H9 (cell line): ENCODE results near the gene RAB6B. TPM values are rescaled to one million over a fixed set of nuclear protein-coding genes. Genes with fewer than 3 reads are reported as not detected.

Experiments used
- DNase-seq: peaks from one replicate; pipeline ENCODE4 v3.0.0-alpha.2; 2017
- H2AFZ ChIP-seq: one replicate; pipeline ENCODE4 v1.6.1; 2013; ENCODE audit warnings: mild to moderate bottlenecking, low read length, control low read depth, moderate library complexity
- H2AK5ac ChIP-seq: 2 replicates; pipeline ENCODE4 v1.6.1; 2013; ENCODE audit warnings: low read length, control low read depth, mixed read lengths; ENCODE audit not compliant: insufficient read length
- H2BK120ac ChIP-seq: one replicate; pipeline ENCODE4 v1.6.1; 2013; ENCODE audit warnings: low read depth, mild to moderate bottlenecking, low read length, control low read depth, inconsistent platforms; ENCODE audit not compliant: poor library complexity, severe bottlenecking
- H2BK12ac ChIP-seq: 2 replicates; pipeline ENCODE4 v1.6.1; 2013; ENCODE audit warnings: low read length, control low read depth, mixed read lengths, low read depth; ENCODE audit not compliant: insufficient read length
- H2BK15ac ChIP-seq: 2 replicates; pipeline ENCODE4 v1.6.1; 2013; ENCODE audit warnings: low read depth, low read length, control low read depth
- H2BK20ac ChIP-seq: one replicate; pipeline ENCODE4 v1.6.1; 2013; ENCODE audit warnings: low read depth, mild to moderate bottlenecking, low read length, control low read depth, inconsistent platforms; ENCODE audit not compliant: poor library complexity, severe bottlenecking
- H2BK5ac ChIP-seq: 2 replicates; pipeline ENCODE4 v1.6.1; 2013; ENCODE audit warnings: low read length, control low read depth, mixed read lengths; ENCODE audit not compliant: insufficient read length
- H3K14ac ChIP-seq: 2 replicates; pipeline ENCODE4 v1.6.1; 2013; ENCODE audit warnings: low read length, control low read depth; ENCODE audit not compliant: insufficient read depth
- H3K18ac ChIP-seq: 2 replicates; pipeline ENCODE4 v1.6.1; 2013; ENCODE audit warnings: low read depth, mild to moderate bottlenecking, mixed read lengths, low read length, control low read depth; ENCODE audit not compliant: insufficient read length
- H3K23ac ChIP-seq: 2 replicates; pipeline ENCODE4 v1.6.1; 2013; ENCODE audit warnings: low read length, control low read depth, mixed read lengths, low read depth; ENCODE audit not compliant: insufficient read length
- H3K23me2 ChIP-seq: 2 replicates; pipeline ENCODE4 v1.6.1; 2013; ENCODE audit warnings: low read depth, mild to moderate bottlenecking, mixed read lengths, low read length, control low read depth; ENCODE audit not compliant: insufficient read length, poor library complexity, severe bottlenecking
- H3K27ac ChIP-seq: 2 replicates; pipeline ENCODE4 v1.5.1; 2013; ENCODE audit warnings: low read length, control low read depth, mixed read lengths, low read depth; ENCODE audit not compliant: insufficient read length
- H3K27me3 ChIP-seq: 2 replicates; pipeline ENCODE4 v1.6.1; 2013; ENCODE audit warnings: low read length, control low read depth, inconsistent platforms; ENCODE audit not compliant: insufficient read depth
- H3K4ac ChIP-seq: 2 replicates; pipeline ENCODE4 v1.6.1; 2013; ENCODE audit warnings: low read depth, mild to moderate bottlenecking, control low read depth, inconsistent platforms, low read length, moderate library complexity
- H3K4me1 ChIP-seq: 2 replicates; pipeline ENCODE4 v1.6.1; 2013; ENCODE audit warnings: low read length, control low read depth, inconsistent platforms; ENCODE audit not compliant: insufficient read depth
- H3K4me2 ChIP-seq: 2 replicates; pipeline ENCODE4 v1.6.1; 2013; ENCODE audit warnings: low read length, control low read depth, mixed read lengths; ENCODE audit not compliant: insufficient read length, insufficient read depth
- H3K56ac ChIP-seq: 2 replicates; pipeline ENCODE4 v1.6.1; 2013; ENCODE audit warnings: low read depth, mild to moderate bottlenecking, mixed read lengths, low read length, control low read depth; ENCODE audit not compliant: insufficient read length
- H3K79me1 ChIP-seq: 2 replicates; pipeline ENCODE4 v1.6.1; 2013; ENCODE audit warnings: low read depth, mild to moderate bottlenecking, moderate library complexity, low read length, control low read depth, inconsistent platforms; ENCODE audit not compliant: insufficient read depth, poor library complexity, severe bottlenecking
- H3K79me2 ChIP-seq: 2 replicates; pipeline ENCODE4 v1.6.1; 2013; ENCODE audit warnings: low read length, control low read depth, inconsistent platforms; ENCODE audit not compliant: insufficient read depth
- H3K9ac ChIP-seq: 2 replicates; pipeline ENCODE4 v1.6.1; 2013; ENCODE audit warnings: low read length, control low read depth, mixed read lengths; ENCODE audit not compliant: insufficient read length; ENCODE audit errors: extremely low read depth
- H3K9me3 ChIP-seq: one replicate; pipeline ENCODE4 v1.6.1; 2013; ENCODE audit warnings: low read depth, low read length, inconsistent platforms; ENCODE audit not compliant: control insufficient read depth
- H3T11ph ChIP-seq: one replicate; pipeline ENCODE4 v1.6.1; 2013; ENCODE audit warnings: mild to moderate bottlenecking, low read length, control low read depth, inconsistent platforms
- H4K20me1 ChIP-seq: one replicate; pipeline ENCODE4 v1.6.1; 2013; ENCODE audit not compliant: control insufficient read depth, insufficient read length, insufficient read depth
- H4K5ac ChIP-seq: 2 replicates; pipeline ENCODE4 v1.6.1; 2013; ENCODE audit warnings: low read depth, mild to moderate bottlenecking, mixed read lengths, low read length, control low read depth; ENCODE audit not compliant: insufficient read length
- H4K8ac ChIP-seq: replicated peaks from 2 replicates; pipeline ENCODE4 v1.6.1; 2013; ENCODE audit warnings: low read length, control low read depth, mixed read lengths, low read depth; ENCODE audit not compliant: insufficient read length
- H4K91ac ChIP-seq: 2 replicates; pipeline ENCODE4 v1.6.1; 2013; ENCODE audit warnings: low read depth, mild to moderate bottlenecking, moderate library complexity, mixed read lengths, low read length, control low read depth; ENCODE audit not compliant: insufficient read length
- H3K27ac Mint-ChIP-seq, 3 experiments: 2 replicates in 2 of 3; 3 replicates in 1 of 3; pipeline ENCODE4 v1.8.0; 2020 to 2021; ENCODE audit warnings: mixed read lengths in 3 of 3, mild to moderate bottlenecking in 1 of 3, moderate library complexity in 1 of 3
- H3K27me3 Mint-ChIP-seq: 2 replicates; pipeline ENCODE4 v1.8.0; 2021; ENCODE audit warnings: low read depth, mild to moderate bottlenecking, moderate library complexity, mixed read lengths
- H3K36me3 Mint-ChIP-seq, 3 experiments: 2 replicates in 2 of 3; 3 replicates in 1 of 3; pipeline ENCODE4 v1.8.0; 2020 to 2021; ENCODE audit warnings: low read depth in 3 of 3, mixed read lengths in 3 of 3; ENCODE audit not compliant: insufficient read depth in 1 of 3
- H3K4me1 Mint-ChIP-seq, 2 experiments: 2 replicates each; pipeline ENCODE4 v1.8.0; 2020; ENCODE audit warnings: mixed read lengths in 2 of 2
- H3K4me3 Mint-ChIP-seq, 2 experiments: 2 replicates in 1 of 2; 3 replicates in 1 of 2; pipeline ENCODE4 v1.8.0; 2020 to 2021; ENCODE audit warnings: mild to moderate bottlenecking in 2 of 2, mixed read lengths in 2 of 2, moderate library complexity in 1 of 2
- H3K9me3 Mint-ChIP-seq, 2 experiments: 2 replicates in 1 of 2; 3 replicates in 1 of 2; pipeline ENCODE4 v1.8.0; 2020; ENCODE audit warnings: mild to moderate bottlenecking in 2 of 2, mixed read lengths in 2 of 2, moderate library complexity in 1 of 2
- WGBS: extraction: QIAGEN DNeasy Blood & Tissue Kit; methylation state at CpG from one replicate; pipeline ENCODE4 v1.1.7; 2013; ENCODE audit warnings: missing lambda C conversion rate, low lambda C conversion rate, mixed read lengths; ENCODE audit not compliant: insufficient read length; ENCODE audit errors: extremely low coverage; 5-methylcytosine and 5-hydroxymethylcytosine counted together
- total RNA-seq: library from RNA; stranded (reverse); gene quantifications from 2 replicates; pipeline ENCODE4 v1.2.1, GENCODE V29; 2021
- TF ChIP-seq, protein P1 (sequence below): fragments of 200-600 bp; sonication (generic); conservative IDR thresholded peaks from 3 replicates; pipeline ENCODE4 v1.8.0; 2021; ENCODE audit warnings: antibody characterized with exemption, mild to moderate bottlenecking

The RAB6B gene
- total RNA-seq, 1 experiment from 2014 or later, result 12.3 TPM

DNA sequence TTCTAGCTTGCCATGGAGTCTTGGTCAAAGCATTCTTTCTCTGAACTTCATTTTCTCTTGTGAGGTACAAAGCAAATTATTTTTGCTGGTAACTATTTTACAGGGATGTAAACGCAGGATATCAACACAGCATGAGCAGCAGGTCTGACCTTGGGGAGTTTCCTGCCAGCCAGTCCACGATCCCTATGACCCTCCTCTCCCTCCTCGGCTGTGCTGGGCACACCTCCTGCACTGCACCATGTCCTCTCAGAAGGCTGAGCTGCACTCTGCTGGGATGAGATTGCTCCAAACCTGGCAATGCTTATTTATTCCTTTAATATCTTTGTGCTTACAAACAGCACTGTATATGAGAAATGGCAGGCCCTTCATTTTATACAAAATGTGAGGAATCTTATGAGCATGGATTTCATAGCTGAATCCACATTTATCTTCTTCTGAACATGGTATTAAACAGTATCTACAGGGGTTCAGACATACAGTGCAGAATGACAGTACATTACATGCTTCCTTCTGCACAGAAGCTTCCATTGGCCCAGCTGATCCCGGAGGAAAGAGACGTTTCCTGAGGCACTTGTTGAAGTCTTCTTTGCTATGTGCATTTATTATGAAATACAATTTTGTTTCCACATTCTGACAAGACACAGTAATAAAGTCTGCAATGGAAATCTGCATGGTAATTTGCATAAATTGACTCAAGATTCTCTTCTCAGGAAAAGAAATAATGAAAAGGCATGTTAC is 41.2 kb downstream of the RAB6B start:
- H3K79me2 ChIP-seq, result no peaks in the 10 kb centered on the region
- H3K4me1 ChIP-seq, result peaks cover 2% of the 10 kb centered on the region; the same call in 1 of the 2 replicates
- H3K14ac ChIP-seq, result no peak overlapping the region
- no peak overlapping the region for H2BK120ac ChIP-seq
- no peak overlapping the region for H2BK12ac ChIP-seq
- no peaks in the 10 kb centered on the region for H3K9me3 Mint-ChIP-seq
- H2AK5ac ChIP-seq, result no peak overlapping the region
- no peaks in the 10 kb centered on the region; a peak in 1 of 7 replicates for H3K36me3 Mint-ChIP-seq
- H3K9ac ChIP-seq, result no peak overlapping the region
- H3K4me2 ChIP-seq, result no peak overlapping the region
- DNase-seq, result no peak
- H3K27me3 ChIP-seq, result no peaks in the 10 kb centered on the region
- H4K20me1 ChIP-seq, result no peaks in the 10 kb centered on the region
- H3K27ac Mint-ChIP-seq, result peak overlapping the region in 1 of 3 experiments; percentile 45; a peak in 1 of 7 replicates
- no peak overlapping the region for H3K18ac ChIP-seq
- no peak overlapping the region for H3K23ac ChIP-seq
- no peak overlapping the region for H4K91ac ChIP-seq
- H3K56ac ChIP-seq, result no peak overlapping the region
- no peak overlapping the region for H3K27ac ChIP-seq
- no peak overlapping the region for H2BK20ac ChIP-seq
- H3K4me1 Mint-ChIP-seq, result peaks cover 15 to 19% of the 10 kb centered on the region in 2 experiments
- no peaks in the 10 kb centered on the region for H3K23me2 ChIP-seq
- H4K8ac ChIP-seq, result no peak overlapping the region
- no peak overlapping the region for H2AFZ ChIP-seq
- H2BK5ac ChIP-seq, result no peak overlapping the region
- TF ChIP-seq, protein P1, sequence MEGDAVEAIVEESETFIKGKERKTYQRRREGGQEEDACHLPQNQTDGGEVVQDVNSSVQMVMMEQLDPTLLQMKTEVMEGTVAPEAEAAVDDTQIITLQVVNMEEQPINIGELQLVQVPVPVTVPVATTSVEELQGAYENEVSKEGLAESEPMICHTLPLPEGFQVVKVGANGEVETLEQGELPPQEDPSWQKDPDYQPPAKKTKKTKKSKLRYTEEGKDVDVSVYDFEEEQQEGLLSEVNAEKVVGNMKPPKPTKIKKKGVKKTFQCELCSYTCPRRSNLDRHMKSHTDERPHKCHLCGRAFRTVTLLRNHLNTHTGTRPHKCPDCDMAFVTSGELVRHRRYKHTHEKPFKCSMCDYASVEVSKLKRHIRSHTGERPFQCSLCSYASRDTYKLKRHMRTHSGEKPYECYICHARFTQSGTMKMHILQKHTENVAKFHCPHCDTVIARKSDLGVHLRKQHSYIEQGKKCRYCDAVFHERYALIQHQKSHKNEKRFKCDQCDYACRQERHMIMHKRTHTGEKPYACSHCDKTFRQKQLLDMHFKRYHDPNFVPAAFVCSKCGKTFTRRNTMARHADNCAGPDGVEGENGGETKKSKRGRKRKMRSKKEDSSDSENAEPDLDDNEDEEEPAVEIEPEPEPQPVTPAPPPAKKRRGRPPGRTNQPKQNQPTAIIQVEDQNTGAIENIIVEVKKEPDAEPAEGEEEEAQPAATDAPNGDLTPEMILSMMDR, result no peak
- H3T11ph ChIP-seq, result no peak overlapping the region
- no peak overlapping the region for H3K4me3 Mint-ChIP-seq
- H3K27me3 Mint-ChIP-seq, result no peaks in the 10 kb centered on the region
- no peaks in the 10 kb centered on the region for H3K9me3 ChIP-seq
- WGBS, result no CpG with 5 or more reads among the region's 5 CpGs
- H3K79me1 ChIP-seq, result no peaks in the 10 kb centered on the region
- no peak overlapping the region for H2BK15ac ChIP-seq
- H4K5ac ChIP-seq, result no peak overlapping the region
- H3K4ac ChIP-seq, result no peak overlapping the region
